ENCODE measurements around the gene AP3B1.

GRCh38 chr5:78078858-78079257 is 215.6 kb downstream of the AP3B1 start:
- TF ChIP-seq CTCF (IDR thresholded peaks at IDR 0.05; ENCODE audit: borderline replicate concordance, extremely low read depth, low read length, poor library complexity, severe bottlenecking) = no peak
- TF ChIP-seq EZH2 (IDR thresholded peaks at IDR 0.05; ENCODE audit: borderline replicate concordance, low read depth, low read length, severe bottlenecking) = no peak
